ENCODE results near the gene NINL.

GRCh38 chr20:25534845-25535244 is 50.5 kb downstream of the NINL start:
- TF ChIP-seq REST (IDR thresholded peaks at IDR 0.05; ENCODE audit: insufficient read depth in 1 of 2, low read depth in 2 of 2, low read length in 2 of 2): no peak
- TF ChIP-seq FOXP2 (optimal IDR thresholded peaks at IDR 0.05; ENCODE audit: borderline replicate concordance, extremely low read depth, extremely low read length, insufficient read depth): no peak
- no peak for TF ChIP-seq SIN3A (IDR thresholded peaks at IDR 0.05; ENCODE audit: borderline replicate concordance, insufficient read depth, low read length)
- no peak for TF ChIP-seq POLR2AphosphoS5 (IDR thresholded peaks at IDR 0.05; ENCODE audit: low read depth, low read length)
